Measurements from ENCODE around the gene ANKRD39. TPM values are rescaled to one million over a fixed set of nuclear protein-coding genes. Genes with fewer than 3 reads are reported as not detected.

ANKRD39 gene
- total RNA-seq, 1 experiment from 2014 or later: 29.4 TPM

DNA sequence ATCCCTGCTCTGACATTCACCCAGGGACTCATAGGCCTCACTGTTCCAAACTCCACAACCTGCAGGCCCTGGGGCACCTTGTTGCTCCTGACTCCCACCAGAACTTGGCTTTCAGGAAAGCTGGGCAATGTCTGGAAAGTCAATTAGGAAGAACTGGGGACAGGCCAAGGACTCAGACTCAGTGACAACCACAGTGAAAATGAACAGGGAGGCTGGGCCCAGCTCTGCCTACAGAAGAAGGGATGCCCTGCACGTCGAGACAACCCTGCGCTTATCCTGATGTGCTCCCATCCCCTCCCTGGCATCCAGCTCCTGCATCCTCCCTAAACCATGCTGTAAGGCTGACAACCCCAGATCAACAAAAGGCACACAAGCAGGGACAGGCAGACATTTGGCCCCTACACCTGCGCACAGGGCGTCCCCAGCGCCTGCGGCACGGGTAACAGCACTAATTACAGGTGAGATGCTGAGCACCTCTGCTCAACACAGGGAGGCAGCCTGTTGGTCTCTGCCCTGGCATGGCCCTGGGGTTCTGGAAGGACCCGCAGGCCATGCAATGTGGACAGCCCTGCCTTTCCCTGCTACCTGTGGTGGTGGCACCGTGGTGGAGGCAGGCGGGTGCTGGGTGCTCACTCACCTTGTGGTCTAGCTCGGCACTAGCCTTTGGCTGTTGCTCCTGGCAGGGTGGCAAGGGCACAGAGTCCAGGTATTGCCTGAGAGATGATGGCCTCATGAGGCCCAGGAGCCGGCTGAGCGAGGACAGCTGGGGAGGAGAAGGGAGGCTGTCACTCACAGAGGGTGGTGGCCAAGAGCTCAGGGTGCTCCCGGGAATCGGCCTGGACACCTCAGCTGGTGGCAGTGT lies 35.7 kb upstream of the ANKRD39 start:
- intact Hi-C loops (cut with micrococcal nuclease): no loop called here
- Histone ChIP-seq H3K9ac (ENCODE audit: low read length) (no peak overlapping the region), H3K4me3 (ENCODE audit: low read length) (no peak overlapping the region), H3K9me3 (ENCODE audit: low read length) (no peaks in the 10 kb centered on the region), H2AFZ (ENCODE audit: low read length) (no peak overlapping the region), H3K9me2 (replicated peaks; ENCODE audit: low read length) (no peaks in the 10 kb centered on the region), H3K27me3 (ENCODE audit: low read length) (no peaks in the 10 kb centered on the region), H3K79me2 (ENCODE audit: low read length) (no peaks in the 10 kb centered on the region), H3K4me1 (ENCODE audit: insufficient read depth, low read length) (peaks cover 26% of the 10 kb centered on the region), H3K36me3 (ENCODE audit: low read depth, low read length) (no peaks in the 10 kb centered on the region), H4K20me1 (ENCODE audit: low read length) (no peaks in the 10 kb centered on the region), H3F3A (ENCODE audit: low read length, unreplicated experiment) (no peaks in the 10 kb centered on the region), H3K27ac (ENCODE audit: low read length) (no peak overlapping the region), H3K4me2 (ENCODE audit: low read length) (no peak overlapping the region)
- ATAC-seq: no peak
- DNase-seq: no peak
- POLR2A ChIA-PET (ENCODE audit: unreplicated experiment): no interaction called here
- CTCF ChIA-PET: no interaction called here
- TF ChIP-seq, protein P1, sequence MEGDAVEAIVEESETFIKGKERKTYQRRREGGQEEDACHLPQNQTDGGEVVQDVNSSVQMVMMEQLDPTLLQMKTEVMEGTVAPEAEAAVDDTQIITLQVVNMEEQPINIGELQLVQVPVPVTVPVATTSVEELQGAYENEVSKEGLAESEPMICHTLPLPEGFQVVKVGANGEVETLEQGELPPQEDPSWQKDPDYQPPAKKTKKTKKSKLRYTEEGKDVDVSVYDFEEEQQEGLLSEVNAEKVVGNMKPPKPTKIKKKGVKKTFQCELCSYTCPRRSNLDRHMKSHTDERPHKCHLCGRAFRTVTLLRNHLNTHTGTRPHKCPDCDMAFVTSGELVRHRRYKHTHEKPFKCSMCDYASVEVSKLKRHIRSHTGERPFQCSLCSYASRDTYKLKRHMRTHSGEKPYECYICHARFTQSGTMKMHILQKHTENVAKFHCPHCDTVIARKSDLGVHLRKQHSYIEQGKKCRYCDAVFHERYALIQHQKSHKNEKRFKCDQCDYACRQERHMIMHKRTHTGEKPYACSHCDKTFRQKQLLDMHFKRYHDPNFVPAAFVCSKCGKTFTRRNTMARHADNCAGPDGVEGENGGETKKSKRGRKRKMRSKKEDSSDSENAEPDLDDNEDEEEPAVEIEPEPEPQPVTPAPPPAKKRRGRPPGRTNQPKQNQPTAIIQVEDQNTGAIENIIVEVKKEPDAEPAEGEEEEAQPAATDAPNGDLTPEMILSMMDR (conservative IDR thresholded peaks at IDR 0.05; ENCODE audit: low read depth, low read length): no peak
- TF ChIP-seq EZH2phosphoT487 (IDR thresholded peaks at IDR 0.05; ENCODE audit: borderline replicate concordance, low read length) (no peak), EZH2 (IDR thresholded peaks at IDR 0.05; ENCODE audit: low read length, unreplicated experiment) (no peak)
- BruUV-seq (replicated peaks): no TSS peak

DNA sequence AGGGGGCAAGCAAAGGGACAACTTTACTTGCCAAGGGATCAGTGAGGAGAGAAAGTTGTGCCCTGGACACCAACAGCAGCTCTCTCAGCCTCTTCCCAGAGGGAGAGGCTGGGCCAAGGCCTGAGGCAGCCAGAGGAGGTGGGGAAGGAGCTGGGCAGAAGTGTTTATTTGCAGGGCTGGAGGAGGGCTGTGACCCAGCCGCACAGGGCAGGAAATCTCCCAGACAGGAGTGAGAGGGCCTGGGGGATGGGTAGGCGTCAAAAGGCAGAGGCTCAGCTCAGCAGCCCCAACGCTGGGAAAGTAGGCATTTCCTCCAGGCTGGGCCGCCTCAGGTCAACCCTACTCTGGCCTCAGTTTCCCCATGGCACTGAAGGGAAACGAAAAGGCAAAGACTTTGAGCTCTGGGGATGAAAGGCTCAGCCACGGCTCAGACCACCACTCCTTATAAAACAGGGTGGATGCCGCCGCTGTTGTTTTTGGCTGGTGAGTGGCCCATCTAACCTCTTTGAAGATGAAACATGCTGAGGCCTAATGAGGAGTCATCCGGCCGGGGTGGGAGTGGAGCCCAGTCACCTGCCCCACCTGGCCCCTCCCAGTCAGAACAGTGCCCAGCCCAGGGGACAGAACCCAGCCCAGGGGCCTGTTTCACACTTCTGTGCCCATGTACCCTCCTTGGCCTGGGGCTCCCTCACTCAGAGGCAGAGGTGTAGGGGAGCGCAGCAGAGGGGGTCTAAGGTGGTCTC lies 33.9 kb upstream of the ANKRD39 start:
- H3K9me3 ChIP-seq (ENCODE audit: low read length): no peaks in the 10 kb centered on the region
- no peak overlapping the region for H3K4me3 ChIP-seq (ENCODE audit: low read length)
- intact Hi-C loops (cut with micrococcal nuclease): no loop called here
- ATAC-seq (no peak), DNase-seq (no peak)
- H3K36me3 ChIP-seq (ENCODE audit: low read depth, low read length): no peaks in the 10 kb centered on the region
- no peak overlapping the region for H3K4me2 ChIP-seq (ENCODE audit: low read length)
- no peaks in the 10 kb centered on the region for H3F3A ChIP-seq (ENCODE audit: low read length, unreplicated experiment)
- H3K9ac ChIP-seq (ENCODE audit: low read length): no peak overlapping the region
- ChIA-PET CTCF (no interaction called here), POLR2A (ENCODE audit: unreplicated experiment) (no interaction called here)
- H3K9me2 ChIP-seq (replicated peaks; ENCODE audit: low read length): no peaks in the 10 kb centered on the region
- no peaks in the 10 kb centered on the region for H3K27me3 ChIP-seq (ENCODE audit: low read length)
- no peak overlapping the region for H2AFZ ChIP-seq (ENCODE audit: low read length)
- no peaks in the 10 kb centered on the region for H4K20me1 ChIP-seq (ENCODE audit: low read length)
- H3K27ac ChIP-seq (ENCODE audit: low read length): no peak overlapping the region
- TF ChIP-seq EZH2phosphoT487 (IDR thresholded peaks at IDR 0.05; ENCODE audit: borderline replicate concordance, low read length) (no peak), EZH2 (IDR thresholded peaks at IDR 0.05; ENCODE audit: low read length, unreplicated experiment) (no peak)
- TF ChIP-seq, protein P1 (conservative IDR thresholded peaks at IDR 0.05; ENCODE audit: low read depth, low read length): no peak
- no peaks in the 10 kb centered on the region for H3K79me2 ChIP-seq (ENCODE audit: low read length)
- H3K4me1 ChIP-seq (ENCODE audit: insufficient read depth, low read length): peaks cover 43% of the 10 kb centered on the region
- BruUV-seq (replicated peaks): no TSS peak

Measured in PC-3 (cell line).